ENCODE results near the gene TMEM229B.

TMEM229B gene

DNA sequence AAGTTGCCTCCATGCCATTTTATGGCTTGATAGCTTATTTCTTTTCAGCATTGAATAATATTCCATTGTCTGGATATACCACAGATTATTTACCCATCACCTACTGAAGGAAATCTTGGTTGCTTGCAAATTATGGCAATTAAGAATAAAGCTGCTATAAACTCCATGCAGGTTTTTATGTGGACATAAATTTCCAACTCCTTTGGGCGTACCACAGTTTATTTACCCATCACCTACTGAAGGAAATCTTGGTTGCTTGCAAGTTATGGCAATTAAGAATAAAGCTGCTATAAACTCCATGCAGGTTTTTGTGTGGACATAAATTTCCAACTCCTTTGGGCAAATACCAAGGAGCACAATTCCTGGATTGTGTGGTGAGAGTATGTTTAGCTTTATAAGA is 32.0 kb upstream of the TMEM229B start:
- Histone ChIP-seq H3K27me3 (ENCODE audit: control insufficient read depth in 3 of 3, insufficient read depth in 3 of 3, low read depth in 1 of 3, low read length in 3 of 3) (peaks cover 0 to 66% (median 24%) of the 10 kb centered on the region in 3 experiments), H2BK120ac (ENCODE audit: low read depth, low read length) (no peak overlapping the region), H4K91ac (ENCODE audit: low read depth, low read length, poor library complexity) (no peak overlapping the region), H2AK5ac (ENCODE audit: low read depth, low read length) (no peak overlapping the region), H3K36me3 (replicated peaks in 1 of 2; ENCODE audit: control insufficient read depth in 2 of 2, insufficient read depth in 2 of 2, low read length in 2 of 2) (no peaks in the 10 kb centered on the region), H2BK12ac (ENCODE audit: low read length) (no peak overlapping the region), H2BK15ac (ENCODE audit: low read length) (no peak overlapping the region), H3K9ac (ENCODE audit: low read depth, low read length, poor library complexity) (no peak overlapping the region), H3K4me2 (ENCODE audit: insufficient read depth, low read length, poor library complexity, severe bottlenecking) (no peak overlapping the region), H3K79me1 (ENCODE audit: low read depth, low read length) (no peaks in the 10 kb centered on the region), H3K4ac (ENCODE audit: low read length) (no peak overlapping the region), H3K4me3 (ENCODE audit: low read length in 2 of 2) (no peak overlapping the region), H3K23ac (ENCODE audit: low read depth, low read length, poor library complexity) (no peak overlapping the region), H2BK5ac (ENCODE audit: low read length) (no peak overlapping the region), H2AFZ (ENCODE audit: low read length) (no peak overlapping the region), H4K8ac (ENCODE audit: low read depth, low read length) (no peak overlapping the region), H3K9me3 (replicated peaks in 1 of 2; ENCODE audit: control insufficient read depth in 2 of 2, insufficient read depth in 1 of 2, low read depth in 1 of 2, low read length in 2 of 2) (peaks cover 0 to 3% of the 10 kb centered on the region in 2 donors), H3K18ac (ENCODE audit: low read length) (no peak overlapping the region), H3K4me1 (ENCODE audit: control insufficient read depth in 2 of 2, insufficient read depth in 1 of 2, low read depth in 1 of 2, low read length in 2 of 2) (peaks cover 8 to 10% of the 10 kb centered on the region in 2 donors), H3K27ac (replicated peaks; ENCODE audit: low read length) (no peak overlapping the region), H3K14ac (ENCODE audit: low read length) (no peak overlapping the region)
- WGBS, 2 donors (ENCODE audit: extremely low coverage in 2 of 2, insufficient read length in 2 of 2, insufficient replicate concordance in 1 of 2), result no CpG with 5 or more reads among the region's 1 CpG
- no peak for DNase-seq (ENCODE audit: low spot score)

DNA sequence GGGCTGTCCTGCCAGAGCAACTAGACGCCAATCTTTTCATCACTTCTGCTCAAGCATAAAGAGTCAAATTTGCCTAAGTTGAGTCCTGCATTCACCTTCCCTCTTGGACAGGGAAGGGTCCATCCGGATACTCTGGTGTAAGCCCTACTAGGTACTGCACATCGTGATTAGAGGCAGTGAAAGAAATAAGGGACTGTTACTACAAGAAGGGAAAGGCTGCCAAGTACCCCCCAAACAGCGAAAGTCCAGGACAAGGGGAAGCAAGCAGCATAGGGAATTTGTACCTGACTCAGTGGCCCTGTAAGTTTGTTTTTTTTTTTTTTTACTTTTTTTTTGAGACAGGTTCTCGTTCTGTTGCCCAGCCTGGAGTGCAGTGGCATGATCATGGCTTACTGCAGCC is 30.9 kb upstream of the TMEM229B start:
- Histone ChIP-seq H3K14ac (ENCODE audit: low read length) (no peak overlapping the region), H3K79me1 (ENCODE audit: low read depth, low read length) (no peaks in the 10 kb centered on the region), H3K23ac (ENCODE audit: low read depth, low read length, poor library complexity) (no peak overlapping the region), H3K4ac (ENCODE audit: low read length) (no peak overlapping the region), H2BK15ac (ENCODE audit: low read length) (no peak overlapping the region), H2BK12ac (ENCODE audit: low read length) (no peak overlapping the region), H3K9me3 (replicated peaks in 1 of 2; ENCODE audit: control insufficient read depth in 2 of 2, insufficient read depth in 1 of 2, low read depth in 1 of 2, low read length in 2 of 2) (peaks cover 0 to 3% of the 10 kb centered on the region in 2 donors), H3K4me2 (ENCODE audit: insufficient read depth, low read length, poor library complexity, severe bottlenecking) (no peak overlapping the region), H4K8ac (ENCODE audit: low read depth, low read length) (no peak overlapping the region), H3K9ac (ENCODE audit: low read depth, low read length, poor library complexity) (no peak overlapping the region), H2BK120ac (ENCODE audit: low read depth, low read length) (no peak overlapping the region), H2BK5ac (ENCODE audit: low read length) (no peak overlapping the region), H2AFZ (ENCODE audit: low read length) (no peak overlapping the region), H3K4me1 (ENCODE audit: control insufficient read depth in 2 of 2, insufficient read depth in 1 of 2, low read depth in 1 of 2, low read length in 2 of 2) (peaks cover 8 to 9% of the 10 kb centered on the region in 2 donors), H3K27me3 (ENCODE audit: control insufficient read depth in 3 of 3, insufficient read depth in 3 of 3, low read depth in 1 of 3, low read length in 3 of 3) (peaks cover 1 to 77% (median 34%) of the 10 kb centered on the region in 3 experiments), H3K4me3 (ENCODE audit: low read length in 2 of 2) (no peak overlapping the region), H3K18ac (ENCODE audit: low read length) (no peak overlapping the region), H2AK5ac (ENCODE audit: low read depth, low read length) (no peak overlapping the region), H3K36me3 (replicated peaks in 1 of 2; ENCODE audit: control insufficient read depth in 2 of 2, insufficient read depth in 2 of 2, low read length in 2 of 2) (no peaks in the 10 kb centered on the region), H4K91ac (ENCODE audit: low read depth, low read length, poor library complexity) (no peak overlapping the region), H3K27ac (replicated peaks; ENCODE audit: low read length) (no peak overlapping the region)
- DNase-seq (ENCODE audit: low spot score), result no peak
- no CpG with 5 or more reads among the region's 5 CpGs for WGBS, 2 donors (ENCODE audit: extremely low coverage in 2 of 2, insufficient read length in 2 of 2, insufficient replicate concordance in 1 of 2)

DNA sequence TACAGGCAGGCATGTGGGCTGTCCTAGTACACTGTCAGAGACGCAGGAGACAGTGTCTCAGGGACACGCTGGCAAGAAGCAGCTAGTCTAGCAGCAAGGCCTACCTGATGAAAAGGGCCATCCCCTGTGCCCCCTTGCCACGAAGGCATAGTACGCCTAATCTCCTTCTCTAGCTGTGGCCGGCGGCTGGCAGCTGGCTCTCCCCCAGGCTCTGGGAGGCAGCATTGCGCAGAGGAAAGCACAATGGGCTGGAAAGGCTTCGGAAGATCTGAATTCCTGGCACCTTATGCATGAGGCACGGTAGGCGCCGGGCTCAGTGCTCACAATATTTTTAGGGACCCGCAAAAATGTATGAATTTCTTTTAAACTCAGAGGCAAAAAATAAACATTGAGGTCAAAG is 28.6 kb upstream of the TMEM229B start:
- no peaks in the 10 kb centered on the region for H3K79me1 ChIP-seq (ENCODE audit: low read depth, low read length)
- H4K8ac ChIP-seq (ENCODE audit: low read depth, low read length), result no peak overlapping the region
- WGBS, 2 donors (ENCODE audit: extremely low coverage in 2 of 2, insufficient read length in 2 of 2, insufficient replicate concordance in 1 of 2), result no CpG with 5 or more reads among the region's 12 CpGs
- H3K4me1 ChIP-seq (ENCODE audit: control insufficient read depth in 2 of 2, insufficient read depth in 1 of 2, low read depth in 1 of 2, low read length in 2 of 2), result peaks cover 0 to 3% of the 10 kb centered on the region in 2 donors
- H3K18ac ChIP-seq (ENCODE audit: low read length), result no peak overlapping the region
- H2AFZ ChIP-seq (ENCODE audit: low read length), result no peak overlapping the region
- H3K4me2 ChIP-seq (ENCODE audit: insufficient read depth, low read length, poor library complexity, severe bottlenecking), result no peak overlapping the region
- H2AK5ac ChIP-seq (ENCODE audit: low read depth, low read length), result no peak overlapping the region
- no peak overlapping the region for H2BK12ac ChIP-seq (ENCODE audit: low read length)
- H2BK120ac ChIP-seq (ENCODE audit: low read depth, low read length), result no peak overlapping the region
- no peak overlapping the region for H3K9ac ChIP-seq (ENCODE audit: low read depth, low read length, poor library complexity)
- H3K4me3 ChIP-seq (ENCODE audit: low read length in 2 of 2), result no peak overlapping the region
- peaks cover 2 to 97% (median 49%) of the 10 kb centered on the region in 3 experiments for H3K27me3 ChIP-seq (ENCODE audit: control insufficient read depth in 3 of 3, insufficient read depth in 3 of 3, low read depth in 1 of 3, low read length in 3 of 3)
- H3K27ac ChIP-seq (replicated peaks; ENCODE audit: low read length), result no peak overlapping the region
- no peaks in the 10 kb centered on the region for H3K36me3 ChIP-seq (replicated peaks in 1 of 2; ENCODE audit: control insufficient read depth in 2 of 2, insufficient read depth in 2 of 2, low read length in 2 of 2)
- H3K14ac ChIP-seq (ENCODE audit: low read length), result no peak overlapping the region
- no peak overlapping the region for H2BK15ac ChIP-seq (ENCODE audit: low read length)
- DNase-seq (ENCODE audit: low spot score), result no peak
- no peak overlapping the region for H4K91ac ChIP-seq (ENCODE audit: low read depth, low read length, poor library complexity)
- H3K23ac ChIP-seq (ENCODE audit: low read depth, low read length, poor library complexity), result no peak overlapping the region
- H2BK5ac ChIP-seq (ENCODE audit: low read length), result no peak overlapping the region
- peaks cover 0 to 3% of the 10 kb centered on the region in 2 donors for H3K9me3 ChIP-seq (replicated peaks in 1 of 2; ENCODE audit: control insufficient read depth in 2 of 2, insufficient read depth in 1 of 2, low read depth in 1 of 2, low read length in 2 of 2)
- no peak overlapping the region for H3K4ac ChIP-seq (ENCODE audit: low read length)

- Histone ChIP-seq H3K23ac (ENCODE audit: low read depth, low read length, poor library complexity) (no peak overlapping the region), H3K27ac (replicated peaks; ENCODE audit: low read length) (no peak overlapping the region), H3K4me3 (ENCODE audit: low read length in 2 of 2) (no peak overlapping the region), H3K4ac (ENCODE audit: low read length) (no peak overlapping the region), H2AFZ (ENCODE audit: low read length) (no peak overlapping the region), H3K14ac (ENCODE audit: low read length) (no peak overlapping the region), H3K9me3 (replicated peaks in 1 of 2; ENCODE audit: control insufficient read depth in 2 of 2, insufficient read depth in 1 of 2, low read depth in 1 of 2, low read length in 2 of 2) (peaks cover 0 to 3% of the 10 kb centered on the region in 2 donors), H2BK12ac (ENCODE audit: low read length) (no peak overlapping the region), H3K36me3 (replicated peaks in 1 of 2; ENCODE audit: control insufficient read depth in 2 of 2, insufficient read depth in 2 of 2, low read length in 2 of 2) (no peaks in the 10 kb centered on the region), H3K4me1 (ENCODE audit: control insufficient read depth in 2 of 2, insufficient read depth in 1 of 2, low read depth in 1 of 2, low read length in 2 of 2) (peaks cover 0 to 3% of the 10 kb centered on the region in 2 donors), H4K91ac (ENCODE audit: low read depth, low read length, poor library complexity) (no peak overlapping the region), H3K27me3 (ENCODE audit: control insufficient read depth in 3 of 3, insufficient read depth in 3 of 3, low read depth in 1 of 3, low read length in 3 of 3) (peaks cover 2 to 99% (median 49%) of the 10 kb centered on the region in 3 experiments), H2BK5ac (ENCODE audit: low read length) (no peak overlapping the region), H4K8ac (ENCODE audit: low read depth, low read length) (no peak overlapping the region), H3K18ac (ENCODE audit: low read length) (no peak overlapping the region), H2BK15ac (ENCODE audit: low read length) (no peak overlapping the region), H3K4me2 (ENCODE audit: insufficient read depth, low read length, poor library complexity, severe bottlenecking) (no peak overlapping the region), H3K79me1 (ENCODE audit: low read depth, low read length) (no peaks in the 10 kb centered on the region), H2AK5ac (ENCODE audit: low read depth, low read length) (no peak overlapping the region), H3K9ac (ENCODE audit: low read depth, low read length, poor library complexity) (no peak overlapping the region), H2BK120ac (ENCODE audit: low read depth, low read length) (no peak overlapping the region)
- no peak for DNase-seq (ENCODE audit: low spot score)
- WGBS, 2 donors (ENCODE audit: extremely low coverage in 2 of 2, insufficient read length in 2 of 2, insufficient replicate concordance in 1 of 2), result no CpG with 5 or more reads among the region's 2 CpGs
Observed at GRCh38 chr14:67516676-67517075, 28.2 kb upstream of the TMEM229B start.
